GM06990 (cell line): ENCODE data around the gene TPSD1.

ENCODE experiments used
- DNase-seq: peaks from one replicate; pipeline ENCODE4 v3.0.0-alpha.2; 2011; ENCODE audit not compliant: insufficient read length; ENCODE audit errors: extremely low read depth
- H3K27me3 ChIP-seq: replicated peaks from 2 replicates; pipeline ENCODE4 v1.6.0; 2011; ENCODE audit warnings: low read length; ENCODE audit not compliant: control insufficient read depth, insufficient read depth
- H3K36me3 ChIP-seq: 2 replicates; pipeline ENCODE4 v1.5.1; 2011; ENCODE audit warnings: low read length; ENCODE audit not compliant: control insufficient read depth, insufficient read depth
- H3K4me3 ChIP-seq: replicated peaks from 2 replicates; pipeline ENCODE4 v1.5.1; 2011; ENCODE audit warnings: low read depth, mild to moderate bottlenecking, control low read depth, low read length
- CTCF ChIP-seq: IDR thresholded peaks from 2 replicates; pipeline ENCODE4 v1.5.1; 2011; ENCODE audit warnings: low read length, control low read depth, mild to moderate bottlenecking, inconsistent platforms; ENCODE audit not compliant: insufficient read depth, poor library complexity, severe bottlenecking

TPSD1 gene

DNA sequence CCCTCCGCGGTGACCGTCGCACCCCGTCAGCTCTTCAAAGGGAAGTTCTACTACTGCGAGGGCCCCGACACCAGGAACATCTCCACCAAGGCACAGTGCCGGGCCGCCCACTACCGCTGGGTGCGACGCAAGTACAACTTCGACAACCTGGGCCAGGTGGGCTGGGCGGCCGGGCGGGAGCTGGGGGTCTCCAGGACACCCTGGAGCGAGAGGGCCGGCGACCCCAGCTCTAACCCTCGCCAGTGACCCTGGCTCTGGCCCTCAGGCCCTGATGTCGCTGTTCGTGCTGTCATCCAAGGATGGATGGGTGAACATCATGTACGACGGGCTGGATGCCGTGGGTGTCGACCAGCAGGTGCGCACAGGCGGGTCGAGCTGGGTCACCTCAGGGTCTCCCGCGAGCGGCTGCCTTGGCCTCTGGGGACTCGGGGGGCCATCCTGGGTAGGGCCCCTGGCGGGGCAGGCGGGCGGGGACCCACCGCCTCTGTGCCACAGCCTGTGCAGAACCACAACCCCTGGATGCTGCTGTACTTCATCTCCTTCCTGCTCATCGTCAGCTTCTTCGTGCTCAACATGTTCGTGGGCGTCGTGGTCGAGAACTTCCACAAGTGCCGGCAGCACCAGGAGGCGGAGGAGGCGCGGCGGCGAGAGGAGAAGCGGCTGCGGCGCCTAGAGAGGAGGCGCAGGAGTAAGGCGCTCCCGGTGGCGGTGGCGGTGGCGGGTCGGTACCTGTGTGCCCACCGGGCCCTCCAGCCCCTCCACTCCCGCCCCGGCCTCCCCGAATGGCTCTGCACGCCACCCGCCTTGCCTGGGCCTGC, 44.2 kb upstream of the TPSD1 start:
- TF ChIP-seq CTCF = no peak
- Histone ChIP-seq H3K27me3 (no peaks in the 10 kb centered on the region), H3K36me3 (no peaks in the 10 kb centered on the region), H3K4me3 (no peak overlapping the region)
- DNase-seq = no peak

DNA sequence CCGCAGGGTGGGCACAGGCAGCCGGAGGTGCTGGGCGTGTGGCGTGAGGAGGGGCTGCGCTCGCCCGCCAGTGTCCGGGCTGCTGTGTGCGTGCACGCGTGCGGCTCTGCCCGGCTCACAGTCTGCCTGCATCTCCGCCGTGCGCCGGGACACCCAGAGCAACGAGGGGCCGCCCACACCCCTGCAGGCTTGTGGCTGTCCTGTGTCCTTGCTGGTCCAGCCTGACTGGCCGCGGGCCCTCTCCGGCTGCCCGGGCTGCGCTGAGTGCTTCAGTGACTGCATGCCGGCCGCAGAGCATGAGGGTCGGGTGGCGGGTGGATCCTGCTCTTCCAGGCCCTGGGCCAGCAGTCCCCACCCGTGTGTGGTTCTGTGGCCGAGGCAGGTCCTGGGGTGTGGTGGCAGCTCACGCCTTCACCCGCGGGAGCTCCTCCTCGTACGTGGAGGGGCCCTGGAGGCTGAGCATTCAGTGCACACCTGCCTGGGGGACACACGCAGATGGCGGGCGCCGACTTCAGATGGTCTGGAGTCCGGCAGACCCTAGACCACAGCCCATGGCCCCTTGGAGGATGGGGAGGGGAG, 43.2 kb upstream of the TPSD1 start:
- Histone ChIP-seq H3K36me3 (no peaks in the 10 kb centered on the region), H3K27me3 (no peaks in the 10 kb centered on the region), H3K4me3 (no peak overlapping the region)
- no peak for TF ChIP-seq CTCF
- no peak for DNase-seq

- H3K27me3 ChIP-seq = no peaks in the 10 kb centered on the region
- DNase-seq = no peak
- no peak overlapping the region for H3K4me3 ChIP-seq
- no peaks in the 10 kb centered on the region for H3K36me3 ChIP-seq
- no peak for TF ChIP-seq CTCF
Observed at GRCh38 chr16:1213231-1213630, 42.6 kb upstream of the TPSD1 start.

GRCh38 chr16:1213796-1214372, 42.0 kb upstream of the TPSD1 start:
- TF ChIP-seq CTCF = no peak
- no peaks in the 10 kb centered on the region for H3K36me3 ChIP-seq
- no peaks in the 10 kb centered on the region for H3K27me3 ChIP-seq
- no peak for DNase-seq
- no peak overlapping the region for H3K4me3 ChIP-seq

DNA sequence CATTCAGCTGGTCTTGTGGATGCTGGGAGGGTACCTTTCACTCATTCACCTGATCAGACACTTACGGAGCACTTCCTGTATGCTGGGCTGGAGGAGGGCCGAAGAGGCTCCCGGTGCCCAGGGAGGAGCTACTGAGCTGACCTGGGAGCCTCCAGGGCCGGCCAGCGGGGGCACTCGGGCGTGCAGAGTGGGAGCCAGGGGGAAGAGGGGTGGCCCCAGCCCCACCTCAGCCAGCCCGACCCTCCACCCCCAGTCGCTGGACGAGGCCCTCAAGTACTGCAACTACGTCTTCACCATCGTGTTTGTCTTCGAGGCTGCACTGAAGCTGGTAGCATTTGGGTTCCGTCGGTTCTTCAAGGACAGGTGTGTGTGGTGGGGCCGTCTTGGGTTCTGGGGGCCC, 41.1 kb upstream of the TPSD1 start:
- DNase-seq = no peak
- H3K27me3 ChIP-seq = no peaks in the 10 kb centered on the region
- no peak overlapping the region for H3K4me3 ChIP-seq
- TF ChIP-seq CTCF = no peak
- H3K36me3 ChIP-seq = no peaks in the 10 kb centered on the region
